Esophagus squamous epithelium (tissue), 5 donors: Measurements from ENCODE around the gene HSPA1B. TPM values are rescaled to one million over a fixed set of nuclear protein-coding genes. Genes with fewer than 3 reads are reported as not detected.

ENCODE experiments used
- DNase-seq: peaks from one replicate; lab custom pipeline; 2025; lab: John Stamatoyannopoulos, UW
- H3K27ac ChIP-seq, 4 donors: fragments of 200-600 bp; sonication (generic); one replicate each; pipeline ENCODE4 v1.5.1; 2016 to 2019; ENCODE audit warnings: mild to moderate bottlenecking in 1 of 4
- H3K27me3 ChIP-seq, 4 donors: fragments of 200-600 bp; sonication (generic); 1 replicate in 3 of 4; 2 replicates in 1 of 4; pipeline versions ENCODE4 v1.5.1 to v1.6.0; 2017 to 2021; ENCODE audit warnings: antibody characterized with exemption in 1 of 4
- H3K36me3 ChIP-seq, 3 donors: fragments of 200-600 bp; sonication (generic); one replicate each; pipeline ENCODE4 v1.5.1; 2016 to 2019
- H3K4me1 ChIP-seq, 3 donors: fragments of 200-600 bp; sonication (generic); one replicate each; pipeline ENCODE4 v1.5.1; 2017 to 2019
- H3K4me3 ChIP-seq, 4 donors: fragments of 200-600 bp; sonication (generic); 1 replicate in 3 of 4; 2 replicates in 1 of 4; pipeline ENCODE4 v1.5.1; 2016 to 2019; ENCODE audit warnings: mild to moderate bottlenecking in 2 of 4, moderate library complexity in 1 of 4
- H3K9me3 ChIP-seq, 3 donors: fragments of 200-600 bp; sonication (generic); one replicate each; pipeline ENCODE4 v1.5.1; 2016 to 2019
- POLR2A ChIP-seq, 4 donors: fragments of 450-650 bp; IDR thresholded peaks; one replicate each; pipeline ENCODE4 v1.6.1; 2017; ENCODE audit warnings: antibody characterized with exemption in 4 of 4, mild to moderate bottlenecking in 4 of 4, moderate library complexity in 3 of 4
- WGBS, 2 donors: methylation state at CpG; one replicate each; pipeline ENCODE4 v1.1.5; 2018; 5-methylcytosine and 5-hydroxymethylcytosine counted together
- intact Hi-C: fragments of 100-400 bp; cut with DNase I; formaldehyde crosslinking; loops from one replicate; pipeline ENCODE4 v1.15.0; 2022
- total RNA-seq, 4 donors: library from RNA; depleted of rRNA; stranded (reverse); fragments of >200 nt; gene quantifications; one replicate each; pipeline ENCODE4 v1.1.0, GENCODE V29; 2016
- TF ChIP-seq, protein P1 (sequence below), 6 experiments: fragments of 450-650 bp in 4 of 6; fragments of 200-600 bp in 2 of 6; sonication (generic) in 2 of 6; IDR thresholded peaks; one replicate each; pipeline ENCODE4 v1.5.1; 2016 to 2019; ENCODE audit warnings: antibody characterized with exemption in 6 of 6, mild to moderate bottlenecking in 4 of 6, moderate library complexity in 4 of 6
- donor health status: DM: yes; HTN: yes; CAD: no.

Gene HSPA1B
- total RNA-seq, 4 donors from 2014 or later, result 209 to 553 (median 252) TPM

- no peak for DNase-seq
- WGBS, 2 donors, result 10 to 20% methylated on average over 5 to 7 of the region's 7 CpGs
- TF ChIP-seq, protein P1, sequence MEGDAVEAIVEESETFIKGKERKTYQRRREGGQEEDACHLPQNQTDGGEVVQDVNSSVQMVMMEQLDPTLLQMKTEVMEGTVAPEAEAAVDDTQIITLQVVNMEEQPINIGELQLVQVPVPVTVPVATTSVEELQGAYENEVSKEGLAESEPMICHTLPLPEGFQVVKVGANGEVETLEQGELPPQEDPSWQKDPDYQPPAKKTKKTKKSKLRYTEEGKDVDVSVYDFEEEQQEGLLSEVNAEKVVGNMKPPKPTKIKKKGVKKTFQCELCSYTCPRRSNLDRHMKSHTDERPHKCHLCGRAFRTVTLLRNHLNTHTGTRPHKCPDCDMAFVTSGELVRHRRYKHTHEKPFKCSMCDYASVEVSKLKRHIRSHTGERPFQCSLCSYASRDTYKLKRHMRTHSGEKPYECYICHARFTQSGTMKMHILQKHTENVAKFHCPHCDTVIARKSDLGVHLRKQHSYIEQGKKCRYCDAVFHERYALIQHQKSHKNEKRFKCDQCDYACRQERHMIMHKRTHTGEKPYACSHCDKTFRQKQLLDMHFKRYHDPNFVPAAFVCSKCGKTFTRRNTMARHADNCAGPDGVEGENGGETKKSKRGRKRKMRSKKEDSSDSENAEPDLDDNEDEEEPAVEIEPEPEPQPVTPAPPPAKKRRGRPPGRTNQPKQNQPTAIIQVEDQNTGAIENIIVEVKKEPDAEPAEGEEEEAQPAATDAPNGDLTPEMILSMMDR (IDR thresholded peaks at IDR 0.05), result no peak
- Histone ChIP-seq H3K9me3 (no peaks in the 10 kb centered on the region), H3K4me1 (peaks cover 3 to 65% (median 16%) of the 10 kb centered on the region in 3 donors), H3K27ac (peak overlapping the region; percentile 95 to 98 (median 96)), H3K36me3 (peaks cover 0 to 50% (median 12%) of the 10 kb centered on the region in 3 donors), H3K4me3 (peak overlapping the region; percentile 85 to 100 (median 88)), H3K27me3 (no peaks in the 10 kb centered on the region)
- intact Hi-C loops, result no loop called here
Measured at GRCh38 chr6:31794294-31794865, 33.2 kb upstream of the HSPA1B start.

DNA sequence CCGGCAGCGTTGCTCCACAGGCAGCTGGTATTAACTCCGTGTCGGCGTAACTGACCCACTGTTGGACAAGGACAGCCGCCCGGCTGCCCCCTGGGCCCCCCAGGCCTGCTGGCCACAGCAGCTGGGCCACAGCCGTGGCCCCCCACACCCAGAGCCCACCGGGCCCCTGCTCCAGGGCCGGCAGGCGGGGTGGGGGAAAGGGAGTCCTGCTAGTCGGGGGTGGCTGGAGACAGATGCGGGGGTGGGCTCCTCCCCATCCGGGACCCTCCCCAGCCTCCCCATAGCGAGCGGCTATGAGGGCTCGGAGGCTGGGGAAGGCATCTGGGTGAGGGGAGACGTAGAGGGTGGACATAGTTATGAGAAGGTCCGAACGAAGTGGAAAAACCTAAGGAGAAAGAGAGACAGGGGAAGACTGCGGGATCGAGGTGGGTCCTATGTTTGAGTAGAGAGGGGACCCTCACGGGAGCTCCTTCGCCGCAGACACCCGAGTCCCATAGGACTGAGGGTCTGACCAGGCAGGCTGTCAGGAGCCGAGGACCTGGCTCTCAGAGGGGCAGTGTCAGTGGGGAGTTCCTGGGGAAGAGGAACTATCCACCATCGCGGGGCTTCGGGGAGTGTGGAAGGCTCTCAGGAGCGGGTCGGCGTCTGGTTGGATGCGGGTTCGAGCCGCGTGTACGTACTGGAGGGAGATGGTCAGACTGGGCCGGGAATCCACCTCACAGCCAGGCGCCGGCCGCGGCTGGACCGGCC is 32.5 kb upstream of the HSPA1B start:
- Histone ChIP-seq H3K9me3 (no peaks in the 10 kb centered on the region), H3K4me1 (peaks cover 3 to 65% (median 16%) of the 10 kb centered on the region in 3 donors), H3K27ac (peak overlapping the region; percentile 95 to 98 (median 96)), H3K36me3 (peaks cover 0 to 43% (median 12%) of the 10 kb centered on the region in 3 donors), H3K27me3 (no peaks in the 10 kb centered on the region), H3K4me3 (peak overlapping the region; percentile 85 to 100 (median 88))
- WGBS, 2 donors, result 1 to 2% methylated on average over 18 to 31 of the region's 44 CpGs
- TF ChIP-seq, protein P1 (IDR thresholded peaks at IDR 0.05), result no peak
- TF ChIP-seq POLR2A (IDR thresholded peaks at IDR 0.05), result no peak
- no peak for DNase-seq
- intact Hi-C loops, result no loop called here

- H3K36me3 ChIP-seq, result peaks cover 0 to 36% (median 12%) of the 10 kb centered on the region in 3 donors
- WGBS, 2 donors, result 0% methylated on average over 4 to 12 of the region's 75 CpGs
- peak within 1 kb of the TSS; percentile 85 to 100 (median 88) for H3K4me3 ChIP-seq
- no peaks in the 10 kb centered on the region for H3K27me3 ChIP-seq
- H3K4me1 ChIP-seq, result peaks cover 3 to 63% (median 16%) of the 10 kb centered on the region in 3 donors
- peak; percentile 47 for DNase-seq
- intact Hi-C loops, result no loop called here
- peak within 1 kb of the TSS; percentile 95 to 98 (median 96) for H3K27ac ChIP-seq
- peak in 3 of 4 donors; percentile 12 to 78 (median 35) for TF ChIP-seq POLR2A (IDR thresholded peaks at IDR 0.05)
- TF ChIP-seq, protein P1 (IDR thresholded peaks at IDR 0.05), result peak; percentile 70 to 93 (median 89)
- no peaks in the 10 kb centered on the region for H3K9me3 ChIP-seq
Measured at GRCh38 chr6:31795616-31796298, 31.8 kb upstream of the HSPA1B start, which contains the start of gene VARS1. VARS1 (minus strand) TSS chr6:31795752; CDS start chr6:31795217, 535 bp downstream.

DNA sequence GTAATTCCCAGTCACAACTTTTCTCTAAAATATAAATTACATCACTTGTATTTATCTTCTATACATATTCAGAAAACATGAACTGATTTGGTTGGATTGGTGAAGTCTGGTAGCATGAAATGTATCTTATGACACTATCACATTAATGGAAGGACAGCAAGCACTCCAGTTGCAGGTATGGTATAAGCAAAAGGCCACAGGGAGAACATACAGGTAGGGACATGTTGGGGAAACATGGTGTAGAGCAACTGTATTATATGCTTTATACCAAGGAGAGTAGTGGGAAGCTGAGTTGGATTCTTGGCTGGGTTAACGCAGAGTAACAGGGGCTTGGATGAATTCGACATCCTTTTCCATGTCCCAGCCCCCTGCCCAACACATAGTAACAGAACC is 30.5 kb upstream of the HSPA1B start:
- WGBS, 2 donors, result 33 to 63% methylated on average over 2 of the region's 2 CpGs
- TF ChIP-seq, protein P1 (IDR thresholded peaks at IDR 0.05), result no peak
- intact Hi-C loops, result no loop called here
- H3K27me3 ChIP-seq, result no peaks in the 10 kb centered on the region
- peak overlapping the region; percentile 21 to 98 (median 72) for H3K27ac ChIP-seq
- H3K4me3 ChIP-seq, result no peak overlapping the region
- H3K36me3 ChIP-seq, result peaks cover 0 to 33% (median 5%) of the 10 kb centered on the region in 3 donors
- H3K4me1 ChIP-seq, result peaks cover 3 to 51% (median 16%) of the 10 kb centered on the region in 3 donors
- no peak for DNase-seq
- H3K9me3 ChIP-seq, result no peaks in the 10 kb centered on the region
